H9 (cell line): ENCODE data around the gene TEAD1. TPM values are rescaled to one million over a fixed set of nuclear protein-coding genes. Genes with fewer than 3 reads are reported as not detected.

ENCODE experiments used
- DNase-seq: peaks from one replicate; pipeline ENCODE4 v3.0.0-alpha.2; 2017
- H2AFZ ChIP-seq: one replicate; pipeline ENCODE4 v1.6.1; 2013; ENCODE audit warnings: mild to moderate bottlenecking, low read length, control low read depth, moderate library complexity
- H2AK5ac ChIP-seq: 2 replicates; pipeline ENCODE4 v1.6.1; 2013; ENCODE audit warnings: low read length, control low read depth, mixed read lengths; ENCODE audit not compliant: insufficient read length
- H2BK120ac ChIP-seq: one replicate; pipeline ENCODE4 v1.6.1; 2013; ENCODE audit warnings: low read depth, mild to moderate bottlenecking, low read length, control low read depth, inconsistent platforms; ENCODE audit not compliant: poor library complexity, severe bottlenecking
- H2BK12ac ChIP-seq: 2 replicates; pipeline ENCODE4 v1.6.1; 2013; ENCODE audit warnings: low read length, control low read depth, mixed read lengths, low read depth; ENCODE audit not compliant: insufficient read length
- H2BK15ac ChIP-seq: 2 replicates; pipeline ENCODE4 v1.6.1; 2013; ENCODE audit warnings: low read depth, low read length, control low read depth
- H2BK20ac ChIP-seq: one replicate; pipeline ENCODE4 v1.6.1; 2013; ENCODE audit warnings: low read depth, mild to moderate bottlenecking, low read length, control low read depth, inconsistent platforms; ENCODE audit not compliant: poor library complexity, severe bottlenecking
- H2BK5ac ChIP-seq: 2 replicates; pipeline ENCODE4 v1.6.1; 2013; ENCODE audit warnings: low read length, control low read depth, mixed read lengths; ENCODE audit not compliant: insufficient read length
- H3K14ac ChIP-seq: 2 replicates; pipeline ENCODE4 v1.6.1; 2013; ENCODE audit warnings: low read length, control low read depth; ENCODE audit not compliant: insufficient read depth
- H3K18ac ChIP-seq: 2 replicates; pipeline ENCODE4 v1.6.1; 2013; ENCODE audit warnings: low read depth, mild to moderate bottlenecking, mixed read lengths, low read length, control low read depth; ENCODE audit not compliant: insufficient read length
- H3K23ac ChIP-seq: 2 replicates; pipeline ENCODE4 v1.6.1; 2013; ENCODE audit warnings: low read length, control low read depth, mixed read lengths, low read depth; ENCODE audit not compliant: insufficient read length
- H3K23me2 ChIP-seq: 2 replicates; pipeline ENCODE4 v1.6.1; 2013; ENCODE audit warnings: low read depth, mild to moderate bottlenecking, mixed read lengths, low read length, control low read depth; ENCODE audit not compliant: insufficient read length, poor library complexity, severe bottlenecking
- H3K27ac ChIP-seq: 2 replicates; pipeline ENCODE4 v1.5.1; 2013; ENCODE audit warnings: low read length, control low read depth, mixed read lengths, low read depth; ENCODE audit not compliant: insufficient read length
- H3K27me3 ChIP-seq: 2 replicates; pipeline ENCODE4 v1.6.1; 2013; ENCODE audit warnings: low read length, control low read depth, inconsistent platforms; ENCODE audit not compliant: insufficient read depth
- H3K4ac ChIP-seq: 2 replicates; pipeline ENCODE4 v1.6.1; 2013; ENCODE audit warnings: low read depth, mild to moderate bottlenecking, control low read depth, inconsistent platforms, low read length, moderate library complexity
- H3K4me1 ChIP-seq: 2 replicates; pipeline ENCODE4 v1.6.1; 2013; ENCODE audit warnings: low read length, control low read depth, inconsistent platforms; ENCODE audit not compliant: insufficient read depth
- H3K4me2 ChIP-seq: 2 replicates; pipeline ENCODE4 v1.6.1; 2013; ENCODE audit warnings: low read length, control low read depth, mixed read lengths; ENCODE audit not compliant: insufficient read length, insufficient read depth
- H3K56ac ChIP-seq: 2 replicates; pipeline ENCODE4 v1.6.1; 2013; ENCODE audit warnings: low read depth, mild to moderate bottlenecking, mixed read lengths, low read length, control low read depth; ENCODE audit not compliant: insufficient read length
- H3K79me1 ChIP-seq: 2 replicates; pipeline ENCODE4 v1.6.1; 2013; ENCODE audit warnings: low read depth, mild to moderate bottlenecking, moderate library complexity, low read length, control low read depth, inconsistent platforms; ENCODE audit not compliant: insufficient read depth, poor library complexity, severe bottlenecking
- H3K79me2 ChIP-seq: 2 replicates; pipeline ENCODE4 v1.6.1; 2013; ENCODE audit warnings: low read length, control low read depth, inconsistent platforms; ENCODE audit not compliant: insufficient read depth
- H3K9ac ChIP-seq: 2 replicates; pipeline ENCODE4 v1.6.1; 2013; ENCODE audit warnings: low read length, control low read depth, mixed read lengths; ENCODE audit not compliant: insufficient read length; ENCODE audit errors: extremely low read depth
- H3K9me3 ChIP-seq: one replicate; pipeline ENCODE4 v1.6.1; 2013; ENCODE audit warnings: low read depth, low read length, inconsistent platforms; ENCODE audit not compliant: control insufficient read depth
- H3T11ph ChIP-seq: one replicate; pipeline ENCODE4 v1.6.1; 2013; ENCODE audit warnings: mild to moderate bottlenecking, low read length, control low read depth, inconsistent platforms
- H4K20me1 ChIP-seq: one replicate; pipeline ENCODE4 v1.6.1; 2013; ENCODE audit not compliant: control insufficient read depth, insufficient read length, insufficient read depth
- H4K5ac ChIP-seq: 2 replicates; pipeline ENCODE4 v1.6.1; 2013; ENCODE audit warnings: low read depth, mild to moderate bottlenecking, mixed read lengths, low read length, control low read depth; ENCODE audit not compliant: insufficient read length
- H4K8ac ChIP-seq: replicated peaks from 2 replicates; pipeline ENCODE4 v1.6.1; 2013; ENCODE audit warnings: low read length, control low read depth, mixed read lengths, low read depth; ENCODE audit not compliant: insufficient read length
- H4K91ac ChIP-seq: 2 replicates; pipeline ENCODE4 v1.6.1; 2013; ENCODE audit warnings: low read depth, mild to moderate bottlenecking, moderate library complexity, mixed read lengths, low read length, control low read depth; ENCODE audit not compliant: insufficient read length
- H3K27ac Mint-ChIP-seq, 3 experiments: 2 replicates in 2 of 3; 3 replicates in 1 of 3; pipeline ENCODE4 v1.8.0; 2020 to 2021; ENCODE audit warnings: mixed read lengths in 3 of 3, mild to moderate bottlenecking in 1 of 3, moderate library complexity in 1 of 3
- H3K27me3 Mint-ChIP-seq: 2 replicates; pipeline ENCODE4 v1.8.0; 2021; ENCODE audit warnings: low read depth, mild to moderate bottlenecking, moderate library complexity, mixed read lengths
- H3K36me3 Mint-ChIP-seq, 3 experiments: 2 replicates in 2 of 3; 3 replicates in 1 of 3; pipeline ENCODE4 v1.8.0; 2020 to 2021; ENCODE audit warnings: low read depth in 3 of 3, mixed read lengths in 3 of 3; ENCODE audit not compliant: insufficient read depth in 1 of 3
- H3K4me1 Mint-ChIP-seq, 2 experiments: 2 replicates each; pipeline ENCODE4 v1.8.0; 2020; ENCODE audit warnings: mixed read lengths in 2 of 2
- H3K4me3 Mint-ChIP-seq, 2 experiments: 2 replicates in 1 of 2; 3 replicates in 1 of 2; pipeline ENCODE4 v1.8.0; 2020 to 2021; ENCODE audit warnings: mild to moderate bottlenecking in 2 of 2, mixed read lengths in 2 of 2, moderate library complexity in 1 of 2
- H3K9me3 Mint-ChIP-seq, 2 experiments: 2 replicates in 1 of 2; 3 replicates in 1 of 2; pipeline ENCODE4 v1.8.0; 2020; ENCODE audit warnings: mild to moderate bottlenecking in 2 of 2, mixed read lengths in 2 of 2, moderate library complexity in 1 of 2
- WGBS: extraction: QIAGEN DNeasy Blood & Tissue Kit; methylation state at CpG from one replicate; pipeline ENCODE4 v1.1.7; 2013; ENCODE audit warnings: missing lambda C conversion rate, low lambda C conversion rate, mixed read lengths; ENCODE audit not compliant: insufficient read length; ENCODE audit errors: extremely low coverage; 5-methylcytosine and 5-hydroxymethylcytosine counted together
- total RNA-seq: library from RNA; stranded (reverse); gene quantifications from 2 replicates; pipeline ENCODE4 v1.2.1, GENCODE V29; 2021
- TF ChIP-seq, protein P1 (sequence below): fragments of 200-600 bp; sonication (generic); conservative IDR thresholded peaks from 3 replicates; pipeline ENCODE4 v1.8.0; 2021; ENCODE audit warnings: antibody characterized with exemption, mild to moderate bottlenecking

TEAD1 gene
- total RNA-seq, 1 experiment from 2014 or later: 75.1 TPM

DNA sequence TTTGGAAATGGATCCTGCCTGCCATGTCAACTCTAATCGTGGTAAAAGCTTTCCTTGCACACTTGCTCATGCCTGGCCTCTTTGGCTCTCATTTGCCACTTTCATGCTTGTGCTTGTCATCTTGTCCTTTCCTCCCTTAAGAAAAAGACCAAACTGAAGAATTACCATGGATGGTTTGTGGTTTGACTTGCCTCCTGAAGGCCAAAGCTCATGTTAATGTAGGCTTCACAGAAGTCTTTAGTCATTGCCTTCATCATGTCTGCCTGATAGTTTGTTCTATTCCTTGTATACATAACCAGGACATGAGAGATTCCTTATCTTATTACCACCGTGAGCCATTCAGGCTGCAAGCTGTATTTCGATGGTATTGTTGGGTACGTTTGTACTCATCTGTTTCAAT lies 17.3 kb downstream of the TEAD1 start:
- Histone ChIP-seq H4K20me1 (no peaks in the 10 kb centered on the region), H3K56ac (no peak overlapping the region), H3K27me3 (peaks cover 8% of the 10 kb centered on the region; the same call in 1 of the 2 replicates), H3K79me1 (peaks cover 14% of the 10 kb centered on the region), H3K18ac (no peak overlapping the region), H2BK5ac (no peak overlapping the region), H2BK120ac (no peak overlapping the region), H3K23me2 (no peaks in the 10 kb centered on the region), H2BK12ac (no peak overlapping the region), H3K4me2 (no peak overlapping the region), H4K5ac (no peak overlapping the region), H3K79me2 (peaks cover 32% of the 10 kb centered on the region), H2BK20ac (no peak overlapping the region), H4K8ac (no peak overlapping the region), H4K91ac (no peak overlapping the region), H2AFZ (no peak overlapping the region), H3K14ac (no peak overlapping the region), H3T11ph (no peak overlapping the region), H3K27ac (no peak overlapping the region), H3K4ac (no peak overlapping the region), H2AK5ac (no peak overlapping the region), H2BK15ac (no peak overlapping the region), H3K4me1 (peaks cover 49% of the 10 kb centered on the region), H3K9ac (no peak overlapping the region), H3K9me3 (no peaks in the 10 kb centered on the region), H3K23ac (no peak overlapping the region)
- H3K27ac Mint-ChIP-seq: no peak overlapping the region
- H3K27me3 Mint-ChIP-seq: peaks cover 27% of the 10 kb centered on the region
- H3K9me3 Mint-ChIP-seq: no peaks in the 10 kb centered on the region; a peak in 1 of 5 replicates
- no peaks in the 10 kb centered on the region; a peak in 1 of 7 replicates for H3K36me3 Mint-ChIP-seq
- no peak for DNase-seq
- TF ChIP-seq, protein P1, sequence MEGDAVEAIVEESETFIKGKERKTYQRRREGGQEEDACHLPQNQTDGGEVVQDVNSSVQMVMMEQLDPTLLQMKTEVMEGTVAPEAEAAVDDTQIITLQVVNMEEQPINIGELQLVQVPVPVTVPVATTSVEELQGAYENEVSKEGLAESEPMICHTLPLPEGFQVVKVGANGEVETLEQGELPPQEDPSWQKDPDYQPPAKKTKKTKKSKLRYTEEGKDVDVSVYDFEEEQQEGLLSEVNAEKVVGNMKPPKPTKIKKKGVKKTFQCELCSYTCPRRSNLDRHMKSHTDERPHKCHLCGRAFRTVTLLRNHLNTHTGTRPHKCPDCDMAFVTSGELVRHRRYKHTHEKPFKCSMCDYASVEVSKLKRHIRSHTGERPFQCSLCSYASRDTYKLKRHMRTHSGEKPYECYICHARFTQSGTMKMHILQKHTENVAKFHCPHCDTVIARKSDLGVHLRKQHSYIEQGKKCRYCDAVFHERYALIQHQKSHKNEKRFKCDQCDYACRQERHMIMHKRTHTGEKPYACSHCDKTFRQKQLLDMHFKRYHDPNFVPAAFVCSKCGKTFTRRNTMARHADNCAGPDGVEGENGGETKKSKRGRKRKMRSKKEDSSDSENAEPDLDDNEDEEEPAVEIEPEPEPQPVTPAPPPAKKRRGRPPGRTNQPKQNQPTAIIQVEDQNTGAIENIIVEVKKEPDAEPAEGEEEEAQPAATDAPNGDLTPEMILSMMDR: no peak
- H3K4me3 Mint-ChIP-seq: no peak overlapping the region
- WGBS: no CpG with 5 or more reads among the region's 4 CpGs
- peaks cover 84 to 94% of the 10 kb centered on the region in 2 experiments for H3K4me1 Mint-ChIP-seq
